Jurkat, Clone E6-1 (cell line): ENCODE measurements around the gene FYB2.
"Not testable (repeated sequence)": the region's sequence is repeated elsewhere in the genome, so short reads cannot be mapped to it uniquely, and the experiment has no call there.

Source experiments
- DNase-seq: peaks from one replicate; pipeline ENCODE4 v3.0.0-alpha.2; 2011; ENCODE audit warnings: low read depth, low spot score
- H3K4me3 ChIP-seq: 2 replicates; pipeline ENCODE4 v1.5.1; 2011; ENCODE audit warnings: mild to moderate bottlenecking, low read length, control low read depth, moderate library complexity

The FYB2 gene

GRCh38 chr1:56806804-56807203, 12.4 kb downstream of the FYB2 start:
- no peak overlapping the region for H3K4me3 ChIP-seq
- DNase-seq, result no peak

- DNase-seq, result peak; percentile 35
- H3K4me3 ChIP-seq, result no peak overlapping the region
Observed at GRCh38 chr1:56803561-56804156, 15.5 kb downstream of the FYB2 start.

GRCh38 chr1:56799605-56800400, 19.4 kb downstream of the FYB2 start:
- no peak overlapping the region for H3K4me3 ChIP-seq
- DNase-seq, result no peak

GRCh38 chr1:56798053-56798471, 21.1 kb downstream of the FYB2 start:
- DNase-seq, result no peak
- no peak overlapping the region for H3K4me3 ChIP-seq

GRCh38 chr1:56797065-56797685, 22.0 kb downstream of the FYB2 start:
- H3K4me3 ChIP-seq, result no peak overlapping the region
- DNase-seq, result no peak

GRCh38 chr1:56795870-56796269, 23.3 kb downstream of the FYB2 start:
- H3K4me3 ChIP-seq, result no peak overlapping the region
- no peak for DNase-seq

GRCh38 chr1:56790036-56790435, 29.2 kb downstream of the FYB2 start:
- no peak overlapping the region for H3K4me3 ChIP-seq
- DNase-seq, result no peak

GRCh38 chr1:56788588-56788987, 30.6 kb downstream of the FYB2 start:
- no peak for DNase-seq
- no peak overlapping the region for H3K4me3 ChIP-seq

GRCh38 chr1:56788102-56788501, 31.1 kb downstream of the FYB2 start:
- no peak for DNase-seq
- H3K4me3 ChIP-seq, result no peak overlapping the region

- no peak overlapping the region for H3K4me3 ChIP-seq
- DNase-seq, result no peak
Observed at GRCh38 chr1:56787330-56787729, 31.9 kb downstream of the FYB2 start.

- no peak for DNase-seq
- H3K4me3 ChIP-seq, result no peak overlapping the region
Observed at GRCh38 chr1:56782773-56783172, 36.4 kb downstream of the FYB2 start.

- no peak for DNase-seq
- no peak overlapping the region for H3K4me3 ChIP-seq
Observed at GRCh38 chr1:56780826-56781225, 38.4 kb downstream of the FYB2 start.

- no peak overlapping the region for H3K4me3 ChIP-seq
- no peak for DNase-seq
Observed at GRCh38 chr1:56780128-56780750, 39.0 kb downstream of the FYB2 start.

- DNase-seq, result no peak
- no peak overlapping the region for H3K4me3 ChIP-seq
Observed at GRCh38 chr1:56777972-56778371, 41.2 kb downstream of the FYB2 start.

- not testable (repeated sequence) for H3K4me3 ChIP-seq, DNase-seq
Observed at GRCh38 chr1:56774732-56775131, 44.5 kb downstream of the FYB2 start.

GRCh38 chr1:56774067-56774609, 45.1 kb downstream of the FYB2 start:
- no peak for DNase-seq
- H3K4me3 ChIP-seq, result no peak overlapping the region

GRCh38 chr1:56773341-56774066, 45.7 kb downstream of the FYB2 start:
- DNase-seq, result no peak
- H3K4me3 ChIP-seq, result no peak overlapping the region

GRCh38 chr1:56771717-56772116, 47.5 kb downstream of the FYB2 start:
- H3K4me3 ChIP-seq, result no peak overlapping the region
- no peak for DNase-seq

GRCh38 chr1:56758794-56759193, 60.4 kb downstream of the FYB2 start:
- H3K4me3 ChIP-seq, result no peak overlapping the region
- no peak for DNase-seq
